A673 (cell line): ENCODE data around the gene SLC41A3. TPM values are rescaled to one million over a fixed set of nuclear protein-coding genes. Genes with fewer than 3 reads are reported as not detected.

Experiments
- BruUV-seq: library from RNA; stranded (reverse); fragments of 400-500 nt; replicated peaks from 2 replicates; lab custom pipeline; 2021; lab: Mats Ljungman, UMichigan
- CTCF ChIA-PET: fragments of 300-600 bp; sonication (Branson Sonifier 250); formaldehyde crosslinking; loops from one replicate; lab custom pipeline; 2022; ENCODE audit warnings: antibody characterized with exemption; lab: Charles Lee
- POLR2A ChIA-PET: fragments of 300-600 bp; sonication (Branson Sonifier 250); formaldehyde crosslinking; loops from one replicate; lab custom pipeline; 2022; ENCODE audit warnings: antibody characterized with exemption; ENCODE audit not compliant: low non-redundant PET; lab: Charles Lee
- DNase-seq: peaks from one replicate; pipeline ENCODE4 v3.0.0-alpha.2; 2015; ENCODE audit warnings: low spot score
- H3K27ac ChIP-seq: fragments of 200-600 bp; sonication (generic); 2 replicates; pipeline ENCODE4 v1.5.1; 2016; ENCODE audit warnings: mixed run types, low read depth, mild to moderate bottlenecking, mixed read lengths, antibody characterized with exemption, low read length; ENCODE audit not compliant: poor library complexity, severe bottlenecking
- H3K27me3 ChIP-seq: fragments of 200-600 bp; sonication (generic); replicated peaks from 2 replicates; pipeline ENCODE4 v1.6.1; 2017; ENCODE audit warnings: mixed run types, low read depth, mild to moderate bottlenecking, mixed read lengths, antibody characterized with exemption, low read length; ENCODE audit not compliant: insufficient read depth, poor library complexity
- H3K36me3 ChIP-seq: fragments of 200-600 bp; sonication (generic); 2 replicates; pipeline ENCODE4 v1.6.1; 2016; ENCODE audit warnings: mixed run types, mild to moderate bottlenecking, mixed read lengths, antibody characterized with exemption, low read length; ENCODE audit not compliant: insufficient read depth, poor library complexity, severe bottlenecking
- H3K4me1 ChIP-seq: fragments of 200-600 bp; sonication (generic); 2 replicates; pipeline ENCODE4 v1.6.1; 2017; ENCODE audit warnings: mixed run types, mild to moderate bottlenecking, mixed read lengths, antibody characterized with exemption, low read length; ENCODE audit not compliant: insufficient read depth, poor library complexity, severe bottlenecking
- H3K4me3 ChIP-seq: fragments of 200-600 bp; sonication (generic); 2 replicates; pipeline ENCODE4 v1.5.1; 2016; ENCODE audit warnings: low read depth, mixed run types, mild to moderate bottlenecking, mixed read lengths, low read length; ENCODE audit not compliant: poor library complexity, severe bottlenecking
- H3K9me3 ChIP-seq: fragments of 200-600 bp; sonication (generic); 2 replicates; pipeline ENCODE4 v1.6.1; 2016; ENCODE audit warnings: mixed run types, low read depth, mild to moderate bottlenecking, mixed read lengths, antibody characterized with exemption, low read length; ENCODE audit not compliant: poor library complexity, severe bottlenecking
- CTCF ChIP-seq: fragments of 300-800, 200-600 bp; sonication (generic); conservative IDR thresholded peaks from 2 replicates; pipeline ENCODE4 v1.5.1; 2017; ENCODE audit warnings: low read depth, mild to moderate bottlenecking, antibody characterized with exemption, low read length, moderate library complexity, mixed read lengths
- EZH2 ChIP-seq: fragments of 200-600 bp; sonication (generic); IDR thresholded peaks from 2 replicates; pipeline ENCODE4 v1.6.1; 2017; ENCODE audit warnings: borderline replicate concordance, low read depth, mild to moderate bottlenecking, mixed read lengths, antibody characterized with exemption, low read length; ENCODE audit not compliant: poor library complexity, severe bottlenecking
- intact Hi-C: fragments of 100-400 bp; cut with micrococcal nuclease; formaldehyde crosslinking; loops from one replicate; pipeline ENCODE4 v1.10.0; 2022; ENCODE audit not compliant: unreplicated experiment
- total RNA-seq: library from RNA; stranded (reverse); gene quantifications from 2 replicates; pipeline ENCODE4 v1.2.3, GENCODE V29; 2021

SLC41A3 gene
- total RNA-seq, 1 experiment from 2014 or later: 56.5 TPM

- H3K27ac ChIP-seq: no peak overlapping the region
- TF ChIP-seq EZH2 (no peak), CTCF (no peak)
- H3K27me3 ChIP-seq: no peaks in the 10 kb centered on the region
- DNase-seq: no peak
- ChIA-PET CTCF (no interaction called here), POLR2A (no interaction called here)
- intact Hi-C loops: no loop called here
- no peaks in the 10 kb centered on the region for H3K36me3 ChIP-seq
- no peak overlapping the region for H3K4me3 ChIP-seq
- BruUV-seq: no TSS peak
- H3K4me1 ChIP-seq: peaks cover 1% of the 10 kb centered on the region
- H3K9me3 ChIP-seq: peaks cover 21% of the 10 kb centered on the region
Measured at GRCh38 chr3:126087552-126088175, 3.7 kb upstream of the SLC41A3 start.

- no peak overlapping the region for H3K27ac ChIP-seq
- no peak for DNase-seq
- H3K4me1 ChIP-seq: peaks cover 6% of the 10 kb centered on the region
- intact Hi-C loops: no loop called here
- no peak for TF ChIP-seq EZH2
- no TSS peak for BruUV-seq
- H3K27me3 ChIP-seq: no peaks in the 10 kb centered on the region
- peaks cover 21% of the 10 kb centered on the region for H3K9me3 ChIP-seq
- no peak overlapping the region for H3K4me3 ChIP-seq
- CTCF ChIA-PET: no interaction called here
- H3K36me3 ChIP-seq: no peaks in the 10 kb centered on the region
- POLR2A ChIA-PET: no interaction called here
Measured at GRCh38 chr3:126085841-126086240, 1.9 kb upstream of the SLC41A3 start.

DNA sequence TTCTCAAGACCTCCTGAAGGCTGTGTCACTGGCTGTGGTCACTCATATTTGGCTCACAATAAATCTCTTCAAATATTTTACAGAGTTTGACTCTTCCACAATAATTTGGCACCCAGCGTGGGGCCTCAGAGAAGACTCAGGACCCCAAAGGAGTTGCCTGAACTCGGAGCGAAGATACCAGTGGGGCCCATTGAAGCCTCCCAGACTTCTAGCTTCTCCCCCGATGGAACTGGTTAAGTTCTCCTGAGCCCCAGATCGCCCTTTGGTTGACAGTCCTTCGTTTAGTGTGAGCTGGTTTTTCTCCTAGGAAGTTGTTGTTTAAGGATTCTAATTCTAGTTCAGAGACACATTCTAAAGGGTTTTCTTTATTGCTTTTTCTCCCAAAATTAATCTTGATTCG, 1.4 kb upstream of the SLC41A3 start:
- BruUV-seq: no TSS peak
- intact Hi-C loops: no loop called here
- Histone ChIP-seq H3K27me3 (no peaks in the 10 kb centered on the region), H3K4me1 (peaks cover 6% of the 10 kb centered on the region), H3K27ac (no peak overlapping the region), H3K9me3 (peaks cover 21% of the 10 kb centered on the region), H3K36me3 (no peaks in the 10 kb centered on the region), H3K4me3 (no peak overlapping the region)
- ChIA-PET CTCF (no interaction called here), POLR2A (no interaction called here)
- TF ChIP-seq EZH2 (no peak), CTCF (no peak)
- no peak for DNase-seq

- Histone ChIP-seq H3K36me3 (no peaks in the 10 kb centered on the region), H3K4me3 (peak overlapping the region; percentile 66), H3K27ac (no peak overlapping the region), H3K4me1 (peaks cover 6% of the 10 kb centered on the region), H3K9me3 (peaks cover 21% of the 10 kb centered on the region), H3K27me3 (no peaks in the 10 kb centered on the region)
- no peak for DNase-seq
- CTCF ChIA-PET: no interaction called here
- intact Hi-C loops: no loop called here
- POLR2A ChIA-PET: no interaction called here
- BruUV-seq: no TSS peak
- TF ChIP-seq EZH2 (no peak), CTCF (no peak)
Measured at GRCh38 chr3:126084768-126085180, 850 bp upstream of the SLC41A3 start.
